OCI-LY1 (cell line): Measurements from ENCODE around the gene PSMA6.

Experiments used
- EZH2 ChIP-seq: fragments of 200-600 bp; sonication (generic), shearing (Covaris generic); IDR thresholded peaks from 2 replicates; pipeline ENCODE4 v1.8.0; 2017; ENCODE audit warnings: borderline replicate concordance, mixed run types, mild to moderate bottlenecking, antibody characterized with exemption, low read length, moderate library complexity, mixed read lengths
- TF ChIP-seq, protein P1 (sequence below): fragments of 200-600 bp; sonication (generic), shearing (Covaris generic); IDR thresholded peaks from 2 replicates; pipeline ENCODE4 v1.5.1; 2017; ENCODE audit warnings: mild to moderate bottlenecking, antibody characterized with exemption, low read length, moderate library complexity, mixed read lengths

DNA sequence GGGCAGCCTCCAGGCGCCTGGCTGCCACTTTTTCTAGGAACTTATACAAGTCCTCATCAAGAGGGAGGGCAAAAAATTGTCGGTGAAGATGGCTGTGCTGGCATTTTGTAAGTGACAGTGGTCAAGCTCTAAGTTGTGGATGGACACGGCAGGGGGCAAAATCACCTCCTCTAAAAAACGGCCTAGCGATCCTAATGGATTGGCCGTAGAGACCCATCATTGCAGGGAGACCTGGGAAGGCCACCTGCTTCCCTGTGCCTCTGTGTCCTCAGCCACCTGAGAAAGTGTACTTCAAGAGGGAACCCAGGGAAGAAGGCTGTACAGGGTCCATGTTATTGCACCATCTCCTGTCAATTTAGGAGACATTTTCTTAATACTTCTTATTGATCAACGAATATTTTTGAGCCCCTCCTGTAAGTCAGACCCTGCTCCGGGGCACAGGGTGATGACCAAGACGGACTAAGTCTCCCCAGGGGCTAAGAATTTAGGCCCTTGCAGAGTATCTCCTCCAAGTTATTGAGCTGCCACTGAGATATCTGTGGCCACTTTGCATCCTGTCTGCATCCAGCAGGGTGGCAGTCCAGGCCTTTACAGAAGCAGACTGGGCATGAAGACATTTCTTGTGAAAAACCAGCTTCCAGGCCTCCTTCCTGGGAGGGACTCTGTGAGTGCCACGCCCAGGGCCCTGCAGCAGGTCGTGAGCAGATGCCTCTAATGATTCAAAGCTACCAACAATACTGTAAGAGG is 40.5 kb downstream of the PSMA6 start:
- TF ChIP-seq, protein P1, sequence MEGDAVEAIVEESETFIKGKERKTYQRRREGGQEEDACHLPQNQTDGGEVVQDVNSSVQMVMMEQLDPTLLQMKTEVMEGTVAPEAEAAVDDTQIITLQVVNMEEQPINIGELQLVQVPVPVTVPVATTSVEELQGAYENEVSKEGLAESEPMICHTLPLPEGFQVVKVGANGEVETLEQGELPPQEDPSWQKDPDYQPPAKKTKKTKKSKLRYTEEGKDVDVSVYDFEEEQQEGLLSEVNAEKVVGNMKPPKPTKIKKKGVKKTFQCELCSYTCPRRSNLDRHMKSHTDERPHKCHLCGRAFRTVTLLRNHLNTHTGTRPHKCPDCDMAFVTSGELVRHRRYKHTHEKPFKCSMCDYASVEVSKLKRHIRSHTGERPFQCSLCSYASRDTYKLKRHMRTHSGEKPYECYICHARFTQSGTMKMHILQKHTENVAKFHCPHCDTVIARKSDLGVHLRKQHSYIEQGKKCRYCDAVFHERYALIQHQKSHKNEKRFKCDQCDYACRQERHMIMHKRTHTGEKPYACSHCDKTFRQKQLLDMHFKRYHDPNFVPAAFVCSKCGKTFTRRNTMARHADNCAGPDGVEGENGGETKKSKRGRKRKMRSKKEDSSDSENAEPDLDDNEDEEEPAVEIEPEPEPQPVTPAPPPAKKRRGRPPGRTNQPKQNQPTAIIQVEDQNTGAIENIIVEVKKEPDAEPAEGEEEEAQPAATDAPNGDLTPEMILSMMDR: no peak
- no peak for TF ChIP-seq EZH2
